RWPE2 (cell line): ENCODE results near the gene UBQLN1.
A peak's percentile ranks its signal among the peaks of the same experiment; 100 is the strongest.
"Not testable (repeated sequence)": the region's sequence is repeated elsewhere in the genome, so short reads cannot be mapped to it uniquely, and the experiment has no call there.

ENCODE experiments used
- ATAC-seq: fragments of 200-7000 bp; cut with Tn5 transposase; 3 replicates; pipeline ENCODE4 v1.9.1; 2021; ENCODE audit warnings: low read depth
- DNase-seq: peaks from one replicate; pipeline ENCODE4 v3.0.0-alpha.2; 2020; ENCODE audit warnings: low spot score
- H3K27ac ChIP-seq: fragments of 450-650 bp; 2 replicates; pipeline ENCODE4 v1.5.1; 2017; ENCODE audit warnings: mild to moderate bottlenecking; ENCODE audit not compliant: poor library complexity, severe bottlenecking
- H3K27me3 ChIP-seq: fragments of 250-450 bp; sonication (Bioruptor Pico); 2 replicates; pipeline ENCODE4 v1.5.1; 2021; ENCODE audit warnings: mild to moderate bottlenecking, moderate library complexity; ENCODE audit not compliant: insufficient read depth, poor library complexity, severe bottlenecking
- H3K36me3 ChIP-seq: fragments of 250-450 bp; sonication (Bioruptor Pico); 2 replicates; pipeline ENCODE4 v1.5.1; 2020; ENCODE audit warnings: low read depth, mild to moderate bottlenecking, moderate library complexity
- H3K4me1 ChIP-seq: fragments of 250-450 bp; sonication (Bioruptor Pico); 2 replicates; pipeline ENCODE4 v1.5.1; 2021; ENCODE audit warnings: mild to moderate bottlenecking, moderate library complexity; ENCODE audit not compliant: insufficient read depth, poor library complexity, severe bottlenecking
- H3K4me3 ChIP-seq: fragments of 250-450 bp; sonication (Bioruptor Pico); 2 replicates; pipeline ENCODE4 v1.5.1; 2021; ENCODE audit warnings: mild to moderate bottlenecking, moderate library complexity; ENCODE audit not compliant: severe bottlenecking
- H3K9me3 ChIP-seq: fragments of 250-450 bp; sonication (Bioruptor Pico); 2 replicates; pipeline ENCODE4 v1.5.1; 2021; ENCODE audit warnings: mild to moderate bottlenecking, moderate library complexity; ENCODE audit not compliant: severe bottlenecking
- TF ChIP-seq, protein P1 (sequence below): fragments of 450-650 bp; IDR thresholded peaks from one replicate; pipeline ENCODE4 v1.5.1; 2017; ENCODE audit warnings: mild to moderate bottlenecking, moderate library complexity; ENCODE audit not compliant: poor library complexity, severe bottlenecking

The UBQLN1 gene

DNA sequence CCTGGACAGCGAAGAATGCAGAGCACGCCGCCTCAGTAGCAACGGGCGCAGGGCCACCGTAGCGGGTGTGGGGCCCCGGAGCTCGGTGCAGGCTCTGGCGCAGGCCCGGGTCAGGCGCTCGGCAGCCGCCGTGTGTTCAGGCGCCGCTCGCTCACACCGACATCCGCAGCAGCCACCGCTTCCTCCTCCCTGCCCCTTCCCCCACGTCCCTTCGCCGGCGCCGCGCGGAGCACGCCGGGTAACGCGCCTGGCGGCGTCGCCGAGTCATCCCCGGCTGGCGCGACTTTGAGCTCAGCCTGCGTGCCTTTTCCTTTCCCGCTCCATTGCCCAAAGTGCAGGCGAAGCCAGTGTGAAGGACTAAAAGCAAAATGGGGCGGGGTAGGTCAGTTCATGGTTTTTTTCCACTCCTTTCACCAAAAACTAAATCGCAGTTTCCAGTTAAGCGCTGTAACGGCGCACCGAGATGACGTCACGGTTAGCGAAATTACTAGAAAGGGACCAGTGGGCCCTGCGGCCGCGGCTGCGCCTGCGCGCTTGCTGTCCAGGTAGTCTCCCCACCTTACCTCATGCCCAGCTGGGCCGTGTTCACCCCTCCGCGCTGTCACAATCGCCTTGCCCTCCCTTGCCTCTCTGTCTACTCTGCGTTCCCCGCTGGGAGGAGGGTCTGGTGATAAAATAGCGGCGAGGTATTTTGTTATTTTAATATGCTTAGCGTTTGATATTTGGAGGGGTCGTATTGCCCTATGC lies at the start of gene UBQLN1:
TSS of gene UBQLN1 (minus strand) at position 191 of the 747 bp plus-strand sequence. CDS start 279 bp downstream, outside the sequence.
- Histone ChIP-seq H3K4me3 (peak within 1 kb of the TSS; percentile 77), H3K36me3 (0 out of 2 replicates have a peak, but pooled peaks cover 8% of the 10 kb centered on the region), H3K9me3 (no peaks in the 10 kb centered on the region), H3K4me1 (peaks cover 14% of the 10 kb centered on the region), H3K27me3 (no peaks in the 10 kb centered on the region), H3K27ac (peak within 1 kb of the TSS; percentile 75)
- DNase-seq (peak; percentile 92), ATAC-seq (peak; percentile 79)
- TF ChIP-seq, protein P1, sequence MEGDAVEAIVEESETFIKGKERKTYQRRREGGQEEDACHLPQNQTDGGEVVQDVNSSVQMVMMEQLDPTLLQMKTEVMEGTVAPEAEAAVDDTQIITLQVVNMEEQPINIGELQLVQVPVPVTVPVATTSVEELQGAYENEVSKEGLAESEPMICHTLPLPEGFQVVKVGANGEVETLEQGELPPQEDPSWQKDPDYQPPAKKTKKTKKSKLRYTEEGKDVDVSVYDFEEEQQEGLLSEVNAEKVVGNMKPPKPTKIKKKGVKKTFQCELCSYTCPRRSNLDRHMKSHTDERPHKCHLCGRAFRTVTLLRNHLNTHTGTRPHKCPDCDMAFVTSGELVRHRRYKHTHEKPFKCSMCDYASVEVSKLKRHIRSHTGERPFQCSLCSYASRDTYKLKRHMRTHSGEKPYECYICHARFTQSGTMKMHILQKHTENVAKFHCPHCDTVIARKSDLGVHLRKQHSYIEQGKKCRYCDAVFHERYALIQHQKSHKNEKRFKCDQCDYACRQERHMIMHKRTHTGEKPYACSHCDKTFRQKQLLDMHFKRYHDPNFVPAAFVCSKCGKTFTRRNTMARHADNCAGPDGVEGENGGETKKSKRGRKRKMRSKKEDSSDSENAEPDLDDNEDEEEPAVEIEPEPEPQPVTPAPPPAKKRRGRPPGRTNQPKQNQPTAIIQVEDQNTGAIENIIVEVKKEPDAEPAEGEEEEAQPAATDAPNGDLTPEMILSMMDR = no peak

DNA sequence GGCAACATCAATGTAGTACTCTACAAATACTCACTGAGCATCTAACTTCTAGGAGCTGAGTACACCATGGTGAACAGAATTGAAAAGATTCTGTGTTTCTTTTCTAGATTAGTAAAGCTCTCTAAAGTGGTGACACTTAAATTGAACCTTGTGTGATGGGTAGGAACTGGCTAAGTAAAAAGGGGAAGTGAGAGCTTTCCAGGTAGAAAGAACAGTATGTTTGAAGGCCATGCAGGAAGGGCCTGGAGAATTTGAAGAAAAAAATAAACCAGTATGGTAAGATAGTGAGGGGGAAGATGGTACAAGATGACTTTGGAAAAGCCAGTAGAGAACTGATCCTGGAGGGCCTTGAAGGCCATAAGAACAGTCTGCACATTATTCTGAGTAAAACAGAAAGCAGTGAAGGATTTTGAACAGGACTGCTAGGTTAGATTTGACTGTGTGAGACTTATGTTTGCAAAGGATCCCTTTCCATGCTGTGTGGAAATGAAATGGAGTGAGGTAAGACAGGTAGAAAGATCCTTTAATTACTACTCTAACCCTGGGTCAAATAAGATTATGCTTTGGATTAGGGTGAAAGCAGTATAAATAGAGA lies 46.7 kb upstream of the UBQLN1 start:
- Histone ChIP-seq H3K4me3 (no peak overlapping the region), H3K9me3 (no peaks in the 10 kb centered on the region), H3K27me3 (no peaks in the 10 kb centered on the region), H3K36me3 (no peaks in the 10 kb centered on the region), H3K4me1 (no peaks in the 10 kb centered on the region), H3K27ac (no peak overlapping the region)
- TF ChIP-seq, protein P1 = no peak
- DNase-seq (no peak), ATAC-seq (no peak)

DNA sequence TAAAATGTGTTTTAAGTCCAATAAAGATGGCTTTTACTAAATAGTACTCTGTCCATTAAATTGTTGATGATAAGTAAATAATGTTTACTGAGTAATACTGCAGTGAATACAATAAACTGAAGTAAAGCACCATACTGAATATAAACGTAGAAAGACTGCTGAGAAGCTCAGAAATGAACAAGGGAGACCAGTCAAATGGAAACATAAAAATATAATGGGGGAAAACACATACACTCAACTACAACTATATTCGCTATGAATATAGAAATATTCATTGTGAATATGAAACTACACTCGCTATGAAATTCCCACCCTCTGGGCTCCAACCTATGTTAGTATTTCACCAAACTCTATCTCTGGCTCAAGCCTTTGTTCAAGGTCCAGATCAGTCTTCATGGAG lies 41.9 kb upstream of the UBQLN1 start:
- no peak overlapping the region for H3K27ac ChIP-seq

DNA sequence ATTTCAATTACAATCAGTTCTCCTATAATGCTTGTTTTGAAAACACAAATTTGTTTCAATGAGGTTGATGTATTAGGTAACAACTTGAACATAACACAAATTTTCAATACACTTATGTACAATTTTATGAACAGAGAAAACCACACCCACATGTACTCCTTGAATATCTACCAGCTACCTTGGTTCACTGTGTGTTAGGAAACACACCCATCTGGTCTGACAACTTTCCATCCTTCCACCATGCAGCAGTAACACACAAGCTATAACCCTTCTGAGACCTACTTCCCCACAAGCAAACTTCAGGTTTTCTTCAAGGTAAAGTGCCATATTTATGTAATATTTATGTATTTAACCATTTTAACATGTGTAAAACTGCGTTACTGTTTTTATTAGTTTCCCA lies 36.4 kb upstream of the UBQLN1 start:
- H3K4me1 ChIP-seq = no peaks in the 10 kb centered on the region
- TF ChIP-seq, protein P1 = no peak
- no peak overlapping the region for H3K4me3 ChIP-seq
- no peaks in the 10 kb centered on the region for H3K27me3 ChIP-seq
- H3K36me3 ChIP-seq = no peaks in the 10 kb centered on the region
- H3K27ac ChIP-seq = no peak overlapping the region
- H3K9me3 ChIP-seq = no peaks in the 10 kb centered on the region
- DNase-seq (no peak), ATAC-seq (no peak)

More for the DNA sequence above, 41.9 kb upstream of the UBQLN1 start:
- no peaks in the 10 kb centered on the region for H3K36me3 ChIP-seq
- no peaks in the 10 kb centered on the region for H3K4me1 ChIP-seq
- H3K27me3 ChIP-seq = no peaks in the 10 kb centered on the region
- TF ChIP-seq, protein P1 = no peak
- ATAC-seq = no peak
- H3K9me3 ChIP-seq = no peaks in the 10 kb centered on the region
- no peak for DNase-seq
- H3K4me3 ChIP-seq = no peak overlapping the region

DNA sequence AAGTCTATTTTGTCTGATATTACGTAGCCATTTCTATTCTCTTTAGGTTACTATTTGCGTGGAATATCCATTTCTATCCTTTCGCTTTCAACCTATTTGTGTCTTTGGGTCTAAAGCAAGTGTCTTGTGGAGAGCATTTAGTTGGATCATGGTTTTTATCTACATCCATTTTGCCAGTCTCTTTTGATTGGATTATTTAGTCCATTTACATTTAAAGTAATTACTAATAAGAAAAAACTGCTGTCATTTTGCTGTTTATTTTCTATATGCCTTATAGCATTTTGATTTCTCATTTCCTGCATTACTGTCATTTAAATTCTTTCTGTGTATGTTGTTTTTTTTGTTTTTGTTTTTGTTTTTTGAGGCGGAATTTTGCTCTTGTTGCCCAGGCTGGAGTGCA lies 26.0 kb upstream of the UBQLN1 start:
- H3K4me3 ChIP-seq = no peak overlapping the region
- ATAC-seq (no peak), DNase-seq (no peak)
- TF ChIP-seq, protein P1 = no peak
- no peak overlapping the region for H3K27ac ChIP-seq
- no peaks in the 10 kb centered on the region for H3K9me3 ChIP-seq
- no peaks in the 10 kb centered on the region for H3K27me3 ChIP-seq
- H3K36me3 ChIP-seq = no peaks in the 10 kb centered on the region
- H3K4me1 ChIP-seq = no peaks in the 10 kb centered on the region

DNA sequence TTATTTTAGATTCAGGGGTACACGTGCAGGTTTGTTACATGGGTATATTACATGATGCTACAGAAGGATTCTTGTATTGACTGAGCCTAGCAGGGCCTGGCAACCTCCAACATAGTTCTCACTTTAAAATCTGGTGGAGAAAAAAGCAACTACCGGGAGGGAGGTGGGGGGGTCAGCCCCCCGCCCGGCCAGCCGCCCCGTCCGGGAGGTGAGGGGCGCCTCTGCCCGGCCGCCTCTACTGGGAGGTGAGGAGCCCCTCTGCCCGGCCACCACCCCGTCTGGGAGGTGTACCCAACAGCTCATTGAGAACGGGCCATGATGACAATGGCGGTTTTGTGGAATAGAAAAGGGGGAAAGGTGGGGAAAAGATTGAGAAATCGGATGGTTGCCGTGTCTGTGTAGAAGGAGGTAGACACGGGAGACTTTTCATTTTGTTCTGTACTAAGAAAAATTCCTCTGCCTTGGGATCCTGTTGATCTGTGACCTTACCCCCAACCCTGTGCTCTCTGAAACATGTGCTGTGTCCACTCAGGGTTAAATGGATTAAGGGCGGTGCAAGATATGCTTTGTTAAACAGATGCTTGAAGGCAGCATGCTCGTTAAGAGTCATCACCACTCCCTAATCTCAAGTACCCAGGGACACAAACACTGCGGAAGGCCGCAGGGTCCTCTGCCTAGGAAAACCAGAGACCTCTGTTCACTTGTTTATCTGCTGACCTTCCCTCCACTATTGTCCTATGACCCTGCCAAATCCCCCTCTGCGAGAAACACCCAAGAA lies 21.0 kb upstream of the UBQLN1 start:
- H3K27me3 ChIP-seq, H3K4me1 ChIP-seq, H3K9me3 ChIP-seq, ATAC-seq, H3K4me3 ChIP-seq, H3K27ac ChIP-seq, H3K36me3 ChIP-seq, DNase-seq: not testable (repeated sequence)
